Smooth muscle cell of the brain vasculature (primary cell): Measurements from ENCODE around the gene PPP1R13B.
"Not testable (repeated sequence)": the region's sequence is repeated elsewhere in the genome, so short reads cannot be mapped to it uniquely, and the experiment has no call there.

ENCODE experiments used
- DNase-seq: peaks from one replicate; pipeline ENCODE4 v3.0.0-alpha.2; 2012; ENCODE audit warnings: low read depth, low spot score

The PPP1R13B gene

DNA sequence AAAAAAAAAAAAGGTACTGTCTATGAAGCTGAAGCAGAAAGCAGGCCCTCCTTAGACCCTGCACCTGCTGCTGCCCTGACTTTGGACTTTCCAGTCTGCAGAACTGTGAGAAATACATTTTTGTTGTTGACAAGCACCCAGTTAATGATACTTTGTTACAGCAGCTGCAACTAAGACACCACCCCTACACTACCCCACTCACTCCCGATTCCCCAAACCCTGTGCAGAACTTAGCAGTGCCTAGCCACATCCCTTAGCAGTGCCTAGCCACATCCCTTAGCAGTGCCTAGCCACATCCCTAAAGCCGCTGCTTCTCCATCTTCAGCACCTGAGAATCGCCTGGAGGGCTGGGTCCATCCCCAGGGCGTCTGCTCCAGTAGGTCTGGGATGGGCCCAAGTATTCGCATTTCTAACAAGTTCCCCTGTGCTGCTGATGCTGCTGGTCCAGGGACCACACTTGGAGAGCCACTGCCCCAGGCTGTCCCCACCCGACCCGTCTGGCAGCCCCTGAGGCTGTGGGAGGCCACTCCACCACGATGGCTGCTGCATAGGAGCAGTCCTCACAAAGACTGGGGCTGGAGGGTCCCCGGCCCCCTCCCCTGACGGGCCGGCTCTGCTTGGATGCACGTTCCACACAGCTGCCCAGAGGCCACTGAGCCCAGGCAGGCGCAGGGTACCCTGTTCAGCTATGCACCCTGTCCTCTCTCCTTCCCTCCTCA is 10.8 kb upstream of the PPP1R13B start:
- DNase-seq: no peak

DNA sequence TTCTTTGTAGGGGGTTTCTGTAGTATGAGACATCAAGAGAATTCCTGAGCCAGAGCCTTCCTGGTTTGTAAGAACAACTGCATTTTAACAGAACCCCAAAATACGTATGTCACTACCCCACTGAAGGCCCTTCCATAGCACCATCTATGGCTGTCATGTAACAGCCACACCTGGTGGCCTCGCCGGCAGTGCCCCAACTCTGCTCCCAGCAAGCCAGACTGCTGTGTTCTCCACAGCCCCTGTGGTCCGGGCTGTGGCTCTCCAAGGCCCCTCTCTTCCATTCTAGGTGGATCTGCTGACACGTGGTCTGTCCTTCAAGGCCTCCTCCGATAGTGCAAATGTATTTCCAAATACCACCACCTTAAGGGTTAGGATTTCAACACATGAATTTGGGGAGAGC is 9.9 kb upstream of the PPP1R13B start:
- DNase-seq: no peak

DNA sequence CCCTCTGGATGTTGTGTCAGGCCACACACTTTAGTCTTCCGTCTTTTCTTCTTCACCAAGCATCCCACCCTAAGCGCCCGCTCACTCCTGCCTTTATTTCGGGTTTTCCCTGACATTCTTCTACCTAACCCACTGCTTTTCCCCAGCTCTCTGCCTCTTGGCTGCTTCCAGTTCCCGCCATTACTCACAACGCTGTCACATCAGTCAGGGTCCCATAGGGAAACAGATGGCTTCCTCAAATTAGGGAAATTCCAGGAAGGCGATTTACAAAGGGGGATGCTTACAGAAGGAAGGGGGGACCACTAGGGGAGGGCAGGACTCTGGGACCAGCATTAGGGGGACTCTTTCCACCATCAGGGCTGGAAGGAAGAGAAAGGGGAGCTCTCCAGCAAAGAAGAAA is 9.2 kb upstream of the PPP1R13B start:
- no peak for DNase-seq

DNA sequence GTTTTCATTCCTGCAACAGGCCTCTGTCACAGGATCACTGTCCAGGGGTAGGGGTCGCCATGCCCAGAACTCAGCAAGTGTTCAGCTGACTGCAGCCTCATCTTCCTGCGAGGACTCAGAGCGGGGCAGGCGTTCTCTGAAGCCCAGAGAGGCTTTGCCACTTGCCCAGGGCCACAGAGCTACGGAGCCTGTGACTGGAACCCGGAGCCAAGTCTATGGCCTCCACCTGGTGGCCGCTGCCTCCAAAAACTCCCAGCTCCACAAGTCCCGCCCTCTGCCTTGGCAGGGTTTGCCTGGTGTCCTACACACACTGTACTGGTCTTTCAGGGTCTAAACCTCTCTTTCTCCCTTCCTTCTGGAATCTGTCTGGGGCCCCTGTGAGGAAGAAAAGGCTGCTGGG is 8.7 kb upstream of the PPP1R13B start:
- no peak for DNase-seq

DNA sequence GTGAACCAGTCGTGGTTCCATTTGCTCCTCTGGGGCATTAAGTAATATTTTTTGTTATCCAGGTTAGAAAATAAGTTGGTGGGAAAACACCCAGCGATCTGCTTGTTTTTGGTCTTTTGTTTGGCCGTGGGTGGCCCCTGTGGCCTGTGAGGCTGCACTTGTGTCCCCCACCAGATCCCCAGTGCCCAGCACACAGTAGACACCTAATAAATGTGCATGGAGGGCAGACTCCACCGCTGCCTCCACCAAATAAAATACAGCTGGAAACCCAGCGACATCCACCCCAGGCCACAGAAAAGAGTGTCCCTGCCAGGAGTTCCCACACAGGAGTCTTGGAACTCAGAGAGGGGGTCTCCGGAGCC is 8.3 kb upstream of the PPP1R13B start:
- no peak for DNase-seq

DNA sequence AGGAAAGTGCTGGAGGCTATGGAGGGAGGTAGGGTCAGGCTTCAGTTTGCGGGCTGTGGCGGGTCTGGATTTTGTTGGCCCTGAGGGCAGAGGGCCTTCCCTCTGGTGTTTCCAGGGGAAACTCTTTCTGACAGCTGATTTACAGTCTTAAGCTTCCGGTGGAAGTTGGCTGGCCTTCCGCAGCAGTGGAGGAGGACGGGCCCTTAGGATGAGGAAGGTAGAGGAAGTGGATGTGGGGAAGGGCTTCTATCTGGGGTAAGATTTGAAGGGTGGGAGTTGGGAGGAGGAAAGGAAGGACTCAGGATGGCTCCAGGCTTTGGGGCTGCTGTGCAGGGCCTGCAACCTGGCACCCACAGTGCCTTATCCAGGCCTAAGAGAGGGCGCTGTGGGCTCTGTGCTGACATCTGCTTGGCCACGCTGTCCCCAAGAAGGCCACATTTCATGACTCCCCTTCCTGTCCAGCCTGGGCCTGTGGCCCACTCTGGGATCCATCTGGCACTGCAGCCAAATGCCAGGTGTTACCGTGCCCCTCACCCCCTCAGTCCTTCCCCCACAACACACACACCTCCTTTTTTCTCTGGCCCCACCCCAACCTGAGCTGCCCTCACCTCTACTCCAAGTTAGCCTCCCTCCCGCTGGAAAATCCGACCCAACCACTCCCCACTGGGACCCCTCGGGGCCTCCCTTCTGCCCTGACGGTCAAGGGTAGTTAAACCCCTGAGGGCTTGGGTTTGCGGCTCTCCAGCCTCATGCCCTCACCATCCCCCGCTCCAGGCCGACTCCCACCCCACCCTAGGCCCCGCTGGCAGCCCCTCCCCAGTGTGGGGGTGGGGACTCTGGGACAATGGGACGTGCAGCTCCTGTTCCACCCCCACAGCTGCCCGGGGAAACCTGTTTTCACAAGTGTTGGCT is 7.7 kb upstream of the PPP1R13B start:
- no peak for DNase-seq

DNA sequence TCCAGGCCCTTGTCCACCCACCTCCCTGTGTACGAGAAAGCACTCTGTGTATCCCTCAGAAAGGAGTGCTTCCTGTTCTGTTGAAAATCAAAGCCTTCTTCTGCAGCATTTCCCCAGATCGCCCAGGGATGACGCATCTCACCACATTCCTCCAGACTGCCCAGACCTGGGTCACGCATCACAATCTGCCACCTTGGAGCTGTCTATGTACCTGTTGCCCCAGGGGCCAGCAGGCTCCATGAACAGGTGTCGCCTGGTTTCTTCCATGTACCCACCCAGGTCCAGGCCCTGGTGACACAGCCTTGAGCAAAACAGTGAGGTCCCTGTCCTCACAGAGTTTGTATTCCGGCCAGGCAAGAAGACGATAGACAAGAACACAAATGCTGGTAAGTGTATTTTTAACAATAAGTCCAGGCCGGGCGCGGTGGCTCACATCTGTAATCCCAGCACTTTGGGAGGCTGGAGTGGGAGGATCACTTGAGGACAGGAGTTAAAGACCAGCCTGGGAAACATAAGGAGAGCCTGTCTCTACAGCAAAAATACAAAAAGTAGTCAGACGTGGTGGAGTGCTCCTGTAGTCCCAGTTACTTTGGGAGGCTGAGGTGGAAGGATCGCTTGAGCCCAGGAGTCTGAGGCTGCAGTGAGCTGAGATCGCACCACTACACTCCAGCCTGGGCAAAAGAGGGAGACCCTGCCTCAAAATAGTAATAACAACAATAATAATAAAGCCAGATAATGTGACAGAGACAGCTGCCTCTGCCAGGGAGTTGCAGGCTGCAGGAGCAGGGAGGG is 6.8 kb upstream of the PPP1R13B start:
- no peak for DNase-seq

DNA sequence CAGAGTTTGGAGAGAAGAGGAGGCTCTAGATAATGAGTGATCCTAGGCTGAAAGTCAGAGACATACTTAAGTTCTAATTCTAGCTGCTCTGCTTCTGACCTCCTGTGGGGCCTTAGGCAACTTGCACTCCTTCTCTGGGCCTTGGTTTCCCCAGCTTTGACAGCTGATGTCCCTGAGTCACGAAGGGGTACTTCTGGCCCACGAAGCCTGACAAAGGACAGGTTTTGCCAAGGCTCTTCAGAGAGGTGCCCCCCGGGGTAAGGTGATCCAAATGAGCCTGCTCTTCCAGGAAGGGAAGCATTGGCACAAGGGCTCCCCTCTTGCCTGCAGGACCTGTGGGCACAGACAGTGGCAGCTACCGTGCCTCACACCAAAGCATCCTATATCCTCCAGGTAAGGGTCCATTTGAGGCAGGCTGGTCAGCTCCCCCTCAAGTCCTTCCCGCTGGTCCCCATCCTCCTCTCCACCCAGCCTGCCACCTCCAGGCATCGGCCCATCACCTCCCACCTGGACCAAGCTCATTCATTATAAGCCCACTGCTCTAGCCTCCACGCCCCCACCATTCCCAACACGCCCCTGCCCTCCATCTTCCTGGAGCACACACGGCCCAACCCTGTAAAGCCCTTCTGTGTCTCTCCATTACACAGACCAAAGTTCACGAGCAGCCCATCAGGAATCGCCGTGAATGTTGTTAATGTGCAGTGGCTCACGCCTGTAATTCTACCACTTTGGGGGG is 1.9 kb upstream of the PPP1R13B start:
- DNase-seq: no peak

DNA sequence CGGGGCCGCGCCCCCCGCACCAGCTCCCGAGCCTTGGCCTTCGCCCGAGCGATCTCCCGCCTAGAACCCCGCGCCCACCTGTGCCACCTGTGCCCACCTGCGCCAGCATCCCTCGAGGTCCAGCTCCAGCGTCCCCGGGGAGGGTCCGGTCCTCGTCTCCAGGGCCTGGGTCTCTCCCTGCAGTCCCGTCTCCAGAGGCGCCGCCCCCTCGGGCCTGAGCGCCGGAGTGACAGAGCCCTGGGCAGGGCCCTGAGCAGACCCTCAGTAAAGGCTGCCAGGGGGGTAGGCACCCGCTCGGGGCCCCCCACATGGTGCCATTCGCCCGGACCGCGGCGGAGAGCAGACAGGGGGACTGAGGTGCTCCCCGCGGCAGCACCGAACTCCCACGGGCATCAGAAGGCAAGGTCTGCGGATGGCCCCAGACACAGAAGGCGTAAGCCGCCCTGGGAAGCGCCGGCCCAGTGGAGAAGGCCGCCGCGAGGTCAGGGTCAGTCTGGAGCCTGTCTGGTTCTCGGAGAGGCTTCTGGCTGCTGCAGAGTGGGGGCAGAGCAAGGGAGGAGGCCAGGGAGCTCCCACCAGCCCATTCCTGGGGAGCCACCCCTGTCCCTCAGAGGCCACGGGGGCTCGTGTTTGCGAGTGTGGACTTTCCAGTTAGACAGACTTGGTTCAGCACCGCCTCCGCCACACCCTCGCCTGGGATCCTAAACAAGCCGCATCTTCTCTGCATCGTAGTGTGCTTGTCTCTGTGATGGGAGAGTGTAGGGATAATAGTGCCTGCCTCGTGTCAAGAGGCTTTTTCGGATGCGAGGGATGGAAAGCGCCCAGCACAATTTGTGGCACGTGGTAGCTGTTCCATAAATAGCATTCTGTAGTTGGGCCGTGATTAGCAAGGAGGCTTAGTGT is 1.1 kb upstream of the PPP1R13B start:
- DNase-seq: no peak

DNA sequence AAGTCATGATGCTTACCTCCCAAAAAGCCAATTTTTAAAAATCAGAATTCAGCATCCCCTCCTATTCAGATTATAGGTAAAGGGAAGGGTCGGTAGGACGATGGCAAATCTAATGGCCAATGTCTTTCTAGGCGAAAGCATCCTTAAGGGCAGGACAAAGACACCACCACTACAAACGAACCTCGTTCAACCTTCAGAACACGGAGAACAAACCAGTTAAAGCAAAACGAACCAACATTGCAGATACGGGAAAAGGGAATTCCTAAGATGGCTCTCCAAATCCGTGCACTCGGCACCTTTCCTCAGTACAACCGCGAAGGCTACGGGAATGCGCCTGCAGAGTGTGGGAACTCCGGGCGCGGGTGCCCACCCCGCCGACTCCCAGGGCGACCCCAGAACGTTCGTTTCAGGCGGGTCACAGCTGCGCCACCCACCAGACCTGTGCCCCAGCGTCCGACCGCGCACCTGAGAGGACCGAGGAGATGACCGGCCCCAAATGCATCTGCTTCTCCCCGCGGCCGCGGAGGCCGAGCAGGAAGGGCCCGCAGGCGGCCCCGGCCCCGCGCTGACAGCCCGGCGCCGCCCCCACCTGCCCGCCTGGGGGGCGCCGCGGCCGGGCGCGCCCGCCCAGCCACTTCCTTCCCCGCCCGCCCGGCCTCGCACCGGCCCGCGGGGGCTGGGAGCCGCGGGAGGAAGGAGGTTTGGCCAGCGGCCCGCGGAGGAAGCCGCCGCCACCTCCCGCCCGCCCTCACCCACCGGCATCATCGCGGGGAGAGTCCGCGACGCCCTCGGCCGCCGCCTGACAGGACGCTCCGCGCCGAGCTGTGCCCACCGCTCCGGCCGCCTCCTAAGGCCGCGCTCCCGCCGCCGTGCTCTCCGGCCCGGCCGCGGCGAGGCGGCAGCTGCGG is 578 bp downstream of the PPP1R13B start:
- DNase-seq: no peak

DNA sequence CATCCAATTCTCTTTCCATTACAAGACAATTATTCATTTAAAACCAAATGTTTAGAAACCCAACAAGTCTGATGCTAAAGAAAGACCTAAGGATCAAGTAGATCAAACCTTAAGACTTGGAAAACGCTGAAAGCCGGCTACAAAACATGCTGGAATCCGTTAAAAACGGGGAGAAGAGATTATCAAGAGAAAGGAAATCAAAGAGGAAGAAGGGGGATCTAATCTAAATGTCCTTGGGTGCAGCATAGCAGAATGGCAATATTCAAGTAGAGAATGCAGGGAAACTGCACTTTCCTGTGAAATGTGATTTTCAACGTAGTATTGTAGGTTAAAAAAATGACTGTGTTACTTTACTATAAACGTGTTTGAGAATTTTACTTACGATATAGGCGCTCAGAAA is 1.3 kb downstream of the PPP1R13B start:
- no peak for DNase-seq

DNA sequence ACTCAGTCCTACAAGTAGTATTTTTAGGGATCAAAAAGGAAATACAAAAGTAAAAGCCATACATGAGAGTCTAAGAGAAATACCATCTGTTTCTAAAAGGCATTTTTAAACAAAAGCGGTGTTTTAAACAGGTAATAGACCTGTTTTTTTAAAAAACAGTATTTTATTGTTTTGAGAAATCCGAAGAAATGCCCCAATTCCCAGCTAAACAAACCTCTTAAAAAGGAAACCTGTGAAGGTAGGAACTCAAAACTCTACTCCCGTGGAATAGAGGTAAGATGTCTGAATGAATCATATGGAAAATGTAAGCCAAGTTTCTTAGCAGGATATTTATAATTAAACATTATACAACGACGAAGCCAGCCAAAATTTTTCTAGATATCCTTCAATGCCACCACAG is 2.0 kb downstream of the PPP1R13B start:
- DNase-seq: no peak

DNA sequence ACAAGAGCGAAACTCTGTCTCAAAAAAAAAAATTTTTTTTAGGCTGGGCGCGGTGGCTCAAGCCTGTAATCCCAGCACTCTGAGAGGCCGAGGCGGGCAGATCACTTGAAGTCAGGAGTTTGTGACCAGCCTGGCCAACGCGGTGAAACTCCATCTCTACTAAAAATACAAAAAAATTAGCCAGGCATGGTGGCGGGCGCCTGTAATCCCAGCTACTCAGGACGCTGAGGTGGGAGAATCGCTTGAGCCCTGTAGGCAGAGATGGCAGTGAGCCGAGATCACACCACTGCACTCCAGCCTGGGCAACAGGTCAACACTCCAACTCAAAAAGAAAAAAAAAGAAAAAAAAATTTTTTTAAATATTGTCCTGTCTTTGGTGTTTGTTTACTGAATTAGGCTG is 6.1 kb downstream of the PPP1R13B start:
- not testable (repeated sequence) for DNase-seq

DNA sequence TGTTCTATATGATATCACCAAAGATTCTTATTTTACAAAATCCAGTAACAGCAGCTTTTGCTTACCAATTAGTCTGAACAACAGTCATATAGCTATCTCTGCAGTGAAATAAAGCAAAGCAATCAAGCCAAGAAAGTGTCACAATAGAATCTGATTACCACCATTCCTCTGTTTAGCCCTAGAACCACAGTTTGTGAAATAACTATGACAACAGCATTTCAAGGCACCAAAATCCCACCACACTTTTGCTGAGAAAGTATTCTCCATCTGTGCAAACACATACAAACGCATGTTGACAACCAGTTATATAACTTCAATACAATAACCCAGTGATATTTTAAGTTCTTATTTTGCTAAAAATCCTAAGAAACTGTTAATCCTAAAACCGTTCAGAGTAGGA is 7.4 kb downstream of the PPP1R13B start:
- no peak for DNase-seq

DNA sequence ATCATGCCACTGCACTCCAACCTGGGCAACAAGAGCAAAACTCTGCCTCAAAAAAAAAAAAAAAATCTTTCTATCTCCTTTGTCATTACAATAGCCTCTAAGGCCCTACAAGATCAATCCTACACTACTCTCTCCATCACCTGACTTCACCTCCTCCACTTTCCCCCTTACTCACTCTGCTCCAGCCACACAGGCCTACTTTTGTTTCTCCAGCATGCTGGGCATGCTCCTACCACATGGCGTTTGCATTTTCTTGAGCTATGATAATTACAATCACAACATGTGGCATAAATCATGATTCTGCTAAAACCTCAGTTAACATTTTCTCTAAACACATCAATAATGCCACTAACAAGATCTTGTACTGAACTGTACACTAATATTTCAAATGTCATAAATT is 7.8 kb downstream of the PPP1R13B start:
- DNase-seq: no peak

DNA sequence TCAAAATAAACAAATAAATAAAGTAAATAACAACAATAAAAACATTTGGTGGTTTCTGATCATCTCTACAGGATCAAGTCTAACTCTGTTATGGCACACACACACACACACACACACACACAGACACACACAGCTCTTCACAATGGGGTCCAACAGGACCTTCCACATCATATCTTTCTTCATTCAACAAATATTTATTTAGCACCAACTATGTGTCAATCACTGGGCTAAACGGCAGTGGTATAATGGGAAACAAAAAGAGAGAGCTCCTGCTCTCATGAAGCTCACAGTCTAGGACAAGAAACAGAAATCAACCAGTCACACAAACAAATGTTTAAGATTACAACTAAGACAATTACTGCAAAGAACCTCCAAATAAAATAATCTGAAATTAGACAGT is 9.3 kb downstream of the PPP1R13B start:
- DNase-seq: no peak

DNA sequence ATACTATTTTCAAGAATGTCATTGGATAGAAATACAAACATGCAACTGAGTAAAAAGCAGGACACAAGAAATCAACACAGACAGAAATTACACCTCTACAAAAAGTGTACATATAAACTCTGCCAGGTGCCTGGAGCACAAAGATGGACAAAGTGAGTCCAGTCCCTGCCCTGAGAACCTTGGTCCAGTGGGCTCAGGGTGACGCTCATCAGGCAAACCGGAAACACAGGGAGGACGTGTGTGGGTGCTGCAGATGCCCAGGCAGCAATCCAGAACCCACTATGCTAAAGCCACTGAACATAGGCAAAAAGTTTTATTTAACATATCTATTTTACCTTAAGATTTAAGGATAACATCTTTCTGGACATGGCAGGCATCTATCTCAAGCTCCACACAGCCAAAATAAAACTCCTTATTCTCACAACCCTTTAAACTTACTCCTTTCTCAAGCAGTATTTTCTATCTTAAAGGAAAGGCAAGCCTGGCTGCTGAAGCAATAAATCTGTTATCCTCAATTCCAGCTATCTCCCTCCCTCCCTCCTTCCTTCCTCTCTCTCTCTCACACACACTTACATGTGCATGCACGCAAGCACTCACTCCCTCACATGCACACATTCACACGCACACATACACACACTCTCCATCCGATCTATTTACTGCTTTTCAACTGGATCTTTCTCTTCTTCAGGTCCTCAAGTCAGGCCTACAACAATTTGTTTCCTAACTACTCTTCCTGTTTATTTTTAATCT is 10.2 kb downstream of the PPP1R13B start:
- DNase-seq: no peak

DNA sequence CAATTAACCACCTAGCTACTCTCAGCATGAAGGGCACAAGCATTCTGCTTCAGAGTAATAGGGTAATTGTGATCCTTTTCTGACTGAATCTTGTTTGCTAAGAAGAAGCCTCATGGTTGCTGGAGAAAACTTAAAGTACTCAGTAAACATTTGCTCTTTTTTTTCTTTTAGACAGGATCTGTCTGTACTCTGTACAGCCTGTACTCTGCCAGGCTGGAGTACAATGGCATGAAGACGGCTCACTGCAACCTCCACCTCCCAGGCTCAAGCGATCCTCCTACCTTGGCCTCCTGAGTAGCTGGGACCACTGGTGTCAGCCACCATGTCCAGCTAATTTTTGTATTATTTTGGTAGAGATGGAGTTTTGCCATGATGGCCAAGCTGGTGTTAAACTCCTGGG is 12.4 kb downstream of the PPP1R13B start:
- no peak for DNase-seq

DNA sequence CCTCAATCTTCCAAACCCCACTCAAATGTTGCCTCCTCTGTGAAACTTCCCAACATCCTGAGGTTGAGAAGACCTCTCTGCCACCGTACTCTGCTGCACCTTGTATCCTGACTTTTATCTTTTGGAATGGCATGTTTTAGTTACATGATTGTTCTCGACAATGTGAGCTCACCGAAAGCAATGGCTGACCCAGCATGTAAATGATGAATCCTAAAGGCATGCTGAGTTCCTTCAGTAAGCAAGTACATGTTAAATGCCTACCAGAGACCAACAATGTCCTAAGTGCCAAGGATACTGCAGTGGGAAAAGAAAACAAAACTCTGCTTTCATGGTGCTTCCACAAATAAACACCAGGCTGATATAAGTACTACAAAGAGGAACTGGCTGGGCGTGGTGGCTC is 13.7 kb downstream of the PPP1R13B start:
- no peak for DNase-seq
